Activated CD8-positive, alpha-beta memory T cell treated with anti-CD3 and anti-CD28 coated beads, Interleukin-2, amount 10 ng/mL, durations not matched to agents 7 days and 5 days (primary cell): ENCODE data around the gene PRSS36. TPM values are rescaled to one million over a fixed set of nuclear protein-coding genes. Genes with fewer than 3 reads are reported as not detected.

Experiments used
- total RNA-seq, 2 experiments: library from RNA; stranded (reverse); gene quantifications; one replicate each; pipeline ENCODE4 v1.2.3, GENCODE V29; 2021

Gene PRSS36
- total RNA-seq, 2 experiments from 2014 or later, result 0.59 to 0.96 TPM

Other genes with a start within 250 kb of the PRSS36 start
- 10 to 100 TPM; 26.1 to 29.2 TPM for gene FBXL19, start 226.5 kb downstream of the PRSS36 start, total RNA-seq
- gene ORAI3, start 201.0 kb downstream of the PRSS36 start, total RNA-seq, result 10 to 100 TPM; 19.5 to 20.5 TPM
- gene SETD1A, start 192.3 kb downstream of the PRSS36 start, total RNA-seq, result 10 to 100 TPM; 23.9 to 26.4 TPM
- 1 to 10 TPM; 6.6 to 9.7 TPM for gene HSD3B7, start 164.9 kb downstream of the PRSS36 start, total RNA-seq
- gene STX1B, start 139.4 kb downstream of the PRSS36 start, total RNA-seq, result 1 to 10 TPM; 3.5 to 3.6 TPM
- 10 to 100 TPM; 60.0 to 75.6 TPM for gene STX4, start 116.5 kb downstream of the PRSS36 start, total RNA-seq
- gene ZNF668, start 75.8 kb downstream of the PRSS36 start, total RNA-seq, result 10 to 100 TPM; 18.0 to 20.5 TPM
- gene ZNF646, start 75.6 kb downstream of the PRSS36 start, total RNA-seq, result 10 to 100 TPM; 31.8 to 37.7 TPM
- gene PRSS53, start 61.1 kb downstream of the PRSS36 start, total RNA-seq, result 1 to 10 TPM; 5.3 to 6.6 TPM
- gene VKORC1, start 55.3 kb downstream of the PRSS36 start, total RNA-seq, result 10 to 100 TPM; 66.3 to 68.9 TPM
- gene BCKDK, start 41.7 kb downstream of the PRSS36 start, total RNA-seq, result 10 to 100 TPM; 34.7 to 35.4 TPM
- gene KAT8, start 32.4 kb downstream of the PRSS36 start, total RNA-seq, result 10 to 100 TPM; 54.8 to 56.1 TPM
- gene PRSS8, start 14.3 kb downstream of the PRSS36 start, total RNA-seq, result not detected
- gene FUS, start 30.1 kb upstream of the PRSS36 start, total RNA-seq, result 100 to 1,000 TPM; 514 to 619 TPM
- 10 to 100 TPM; 55.4 to 99.1 TPM for gene PYCARD, start 52.7 kb upstream of the PRSS36 start, total RNA-seq
- not detected for gene TRIM72, start 64.1 kb upstream of the PRSS36 start, total RNA-seq
- gene PYDC1, start 67.1 kb upstream of the PRSS36 start, total RNA-seq, result not detected
- gene ITGAM, start 109.9 kb upstream of the PRSS36 start, total RNA-seq, result 10 to 100 TPM in 1 of 2 experiments, 1 to 10 TPM in 1; 8.0 to 24.1 TPM
- 10 to 100 TPM; 56.8 to 62.0 TPM for gene ITGAX, start 205.1 kb upstream of the PRSS36 start, total RNA-seq
- gene ITGAD, start 243.3 kb upstream of the PRSS36 start, total RNA-seq, result under 1 TPM; 0.09 to 0.23 TPM